Measurements from ENCODE around the gene SOX1.

Gene SOX1

GRCh38 chr13:112104881-112105234, 37.9 kb downstream of the SOX1 start:
- H3K9ac ChIP-seq (ENCODE audit: low read length) = no peak overlapping the region

GRCh38 chr13:112105244-112105681, 38.3 kb downstream of the SOX1 start:
- TF ChIP-seq EZH2 (IDR thresholded peaks at IDR 0.05; ENCODE audit: borderline replicate concordance, low read length) = no peak
- no peak for TF ChIP-seq CTCF (IDR thresholded peaks at IDR 0.05; ENCODE audit: low read length)
- H3K9me3 ChIP-seq (ENCODE audit: low read length) = no peaks in the 10 kb centered on the region
- H3K27ac ChIP-seq (ENCODE audit: low read depth, low read length, poor library complexity, severe bottlenecking) = no peak overlapping the region
- H3K4me3 ChIP-seq (ENCODE audit: low read depth, low read length, poor library complexity, severe bottlenecking) = no peak overlapping the region
- H2AFZ ChIP-seq (ENCODE audit: low read length) = no peak overlapping the region
- H3K27me3 ChIP-seq (ENCODE audit: insufficient read depth, low read length) = no peaks in the 10 kb centered on the region
- no peaks in the 10 kb centered on the region for H3K79me2 ChIP-seq (ENCODE audit: insufficient read depth, low read length)
- H3K9me2 ChIP-seq (ENCODE audit: low read depth, low read length) = no peaks in the 10 kb centered on the region
- H4K20me1 ChIP-seq (ENCODE audit: insufficient read depth, low read length) = no peaks in the 10 kb centered on the region
- no peaks in the 10 kb centered on the region for H3K36me3 ChIP-seq (ENCODE audit: insufficient read depth, low read length)
- H3K4me2 ChIP-seq (ENCODE audit: low read length) = no peak overlapping the region
- H3K4me1 ChIP-seq (ENCODE audit: insufficient read depth, low read length, severe bottlenecking) = no peaks in the 10 kb centered on the region
- no peak overlapping the region for H3K9ac ChIP-seq (ENCODE audit: low read length)
- H3F3A ChIP-seq (ENCODE audit: insufficient read depth, low read length) = no peaks in the 10 kb centered on the region

More at GRCh38 chr13:112104881-112105234, 37.9 kb downstream of the SOX1 start:
- Histone ChIP-seq H4K20me1 (ENCODE audit: insufficient read depth, low read length) (no peaks in the 10 kb centered on the region), H3K36me3 (ENCODE audit: insufficient read depth, low read length) (no peaks in the 10 kb centered on the region), H3K27ac (ENCODE audit: low read depth, low read length, poor library complexity, severe bottlenecking) (no peak overlapping the region), H3K4me2 (ENCODE audit: low read length) (no peak overlapping the region), H3F3A (ENCODE audit: insufficient read depth, low read length) (no peaks in the 10 kb centered on the region), H3K9me2 (ENCODE audit: low read depth, low read length) (no peaks in the 10 kb centered on the region), H3K4me1 (ENCODE audit: insufficient read depth, low read length, severe bottlenecking) (no peaks in the 10 kb centered on the region), H3K4me3 (ENCODE audit: low read depth, low read length, poor library complexity, severe bottlenecking) (no peak overlapping the region), H3K79me2 (ENCODE audit: insufficient read depth, low read length) (no peaks in the 10 kb centered on the region), H3K9me3 (ENCODE audit: low read length) (no peaks in the 10 kb centered on the region), H2AFZ (ENCODE audit: low read length) (no peak overlapping the region), H3K27me3 (ENCODE audit: insufficient read depth, low read length) (no peaks in the 10 kb centered on the region)
- TF ChIP-seq CTCF (IDR thresholded peaks at IDR 0.05; ENCODE audit: low read length) (no peak), EZH2 (IDR thresholded peaks at IDR 0.05; ENCODE audit: borderline replicate concordance, low read length) (no peak)

- H3K36me3 ChIP-seq (ENCODE audit: insufficient read depth, low read length) = no peaks in the 10 kb centered on the region
- H3K9ac ChIP-seq (ENCODE audit: low read length) = no peak overlapping the region
- TF ChIP-seq EZH2 (IDR thresholded peaks at IDR 0.05; ENCODE audit: borderline replicate concordance, low read length) = no peak
- TF ChIP-seq CTCF (IDR thresholded peaks at IDR 0.05; ENCODE audit: low read length) = no peak
- H3K27me3 ChIP-seq (ENCODE audit: insufficient read depth, low read length) = no peaks in the 10 kb centered on the region
- H3K27ac ChIP-seq (ENCODE audit: low read depth, low read length, poor library complexity, severe bottlenecking) = no peak overlapping the region
- no peak overlapping the region for H3K4me2 ChIP-seq (ENCODE audit: low read length)
- H3K79me2 ChIP-seq (ENCODE audit: insufficient read depth, low read length) = no peaks in the 10 kb centered on the region
- no peak overlapping the region for H2AFZ ChIP-seq (ENCODE audit: low read length)
- no peaks in the 10 kb centered on the region for H3F3A ChIP-seq (ENCODE audit: insufficient read depth, low read length)
- H3K9me2 ChIP-seq (ENCODE audit: low read depth, low read length) = no peaks in the 10 kb centered on the region
- H3K9me3 ChIP-seq (ENCODE audit: low read length) = no peaks in the 10 kb centered on the region
- H3K4me3 ChIP-seq (ENCODE audit: low read depth, low read length, poor library complexity, severe bottlenecking) = no peak overlapping the region
- no peaks in the 10 kb centered on the region for H4K20me1 ChIP-seq (ENCODE audit: insufficient read depth, low read length)
- no peaks in the 10 kb centered on the region for H3K4me1 ChIP-seq (ENCODE audit: insufficient read depth, low read length, severe bottlenecking)
These were observed 38.9 kb downstream of the SOX1 start for GRCh38 chr13:112105892-112106291.
